ENCODE results near the gene GLA. TPM values are rescaled to one million over a fixed set of nuclear protein-coding genes. Genes with fewer than 3 reads are reported as not detected.

The GLA gene
- total and polyA plus RNA-seq, 9 of the 15 experiments (the other 6 are each of a cell fraction or from before 2014, with no cell fraction given), result 41.7 to 146 (median 73.8) TPM

DNA sequence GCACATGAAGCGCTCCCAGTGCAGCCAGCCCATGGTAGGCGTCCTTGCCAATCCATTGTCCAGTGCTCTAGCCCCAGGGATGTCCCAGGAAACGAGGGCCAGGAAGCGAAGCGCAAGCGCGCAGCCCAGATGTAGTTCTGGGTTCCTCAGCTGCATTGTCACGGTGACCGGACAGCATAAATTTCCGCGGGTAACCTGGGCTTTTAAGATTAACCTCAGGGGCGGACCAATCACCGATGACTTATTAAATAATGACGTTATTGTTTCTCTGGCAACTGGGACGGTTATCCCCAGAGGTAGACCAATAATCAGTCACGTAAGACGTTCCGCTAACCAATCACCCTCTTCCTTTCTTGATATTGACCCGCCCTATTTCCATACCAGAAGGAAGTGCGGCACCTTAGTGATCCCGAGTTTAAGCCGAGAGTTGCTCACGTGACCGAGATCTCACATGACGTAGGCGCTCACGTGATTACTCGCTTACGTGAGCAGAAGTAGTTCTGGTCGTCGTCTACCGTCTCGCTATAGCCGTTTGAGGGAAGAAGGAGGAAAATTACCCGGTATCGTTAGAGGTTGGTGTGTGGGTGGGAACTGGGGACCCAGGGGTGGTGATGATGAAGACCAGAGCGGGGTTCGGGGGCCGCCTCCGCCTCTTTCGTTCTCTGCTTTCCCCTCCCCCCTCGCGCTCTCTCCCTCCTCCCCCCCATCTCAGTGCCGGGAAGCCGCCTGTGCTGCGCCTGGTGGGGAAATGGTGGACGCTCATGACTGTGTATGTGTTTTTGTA, at the start of gene GLA, which contains the start of gene HNRNPH2 (continued):
- TF ChIP-seq, protein P1, sequence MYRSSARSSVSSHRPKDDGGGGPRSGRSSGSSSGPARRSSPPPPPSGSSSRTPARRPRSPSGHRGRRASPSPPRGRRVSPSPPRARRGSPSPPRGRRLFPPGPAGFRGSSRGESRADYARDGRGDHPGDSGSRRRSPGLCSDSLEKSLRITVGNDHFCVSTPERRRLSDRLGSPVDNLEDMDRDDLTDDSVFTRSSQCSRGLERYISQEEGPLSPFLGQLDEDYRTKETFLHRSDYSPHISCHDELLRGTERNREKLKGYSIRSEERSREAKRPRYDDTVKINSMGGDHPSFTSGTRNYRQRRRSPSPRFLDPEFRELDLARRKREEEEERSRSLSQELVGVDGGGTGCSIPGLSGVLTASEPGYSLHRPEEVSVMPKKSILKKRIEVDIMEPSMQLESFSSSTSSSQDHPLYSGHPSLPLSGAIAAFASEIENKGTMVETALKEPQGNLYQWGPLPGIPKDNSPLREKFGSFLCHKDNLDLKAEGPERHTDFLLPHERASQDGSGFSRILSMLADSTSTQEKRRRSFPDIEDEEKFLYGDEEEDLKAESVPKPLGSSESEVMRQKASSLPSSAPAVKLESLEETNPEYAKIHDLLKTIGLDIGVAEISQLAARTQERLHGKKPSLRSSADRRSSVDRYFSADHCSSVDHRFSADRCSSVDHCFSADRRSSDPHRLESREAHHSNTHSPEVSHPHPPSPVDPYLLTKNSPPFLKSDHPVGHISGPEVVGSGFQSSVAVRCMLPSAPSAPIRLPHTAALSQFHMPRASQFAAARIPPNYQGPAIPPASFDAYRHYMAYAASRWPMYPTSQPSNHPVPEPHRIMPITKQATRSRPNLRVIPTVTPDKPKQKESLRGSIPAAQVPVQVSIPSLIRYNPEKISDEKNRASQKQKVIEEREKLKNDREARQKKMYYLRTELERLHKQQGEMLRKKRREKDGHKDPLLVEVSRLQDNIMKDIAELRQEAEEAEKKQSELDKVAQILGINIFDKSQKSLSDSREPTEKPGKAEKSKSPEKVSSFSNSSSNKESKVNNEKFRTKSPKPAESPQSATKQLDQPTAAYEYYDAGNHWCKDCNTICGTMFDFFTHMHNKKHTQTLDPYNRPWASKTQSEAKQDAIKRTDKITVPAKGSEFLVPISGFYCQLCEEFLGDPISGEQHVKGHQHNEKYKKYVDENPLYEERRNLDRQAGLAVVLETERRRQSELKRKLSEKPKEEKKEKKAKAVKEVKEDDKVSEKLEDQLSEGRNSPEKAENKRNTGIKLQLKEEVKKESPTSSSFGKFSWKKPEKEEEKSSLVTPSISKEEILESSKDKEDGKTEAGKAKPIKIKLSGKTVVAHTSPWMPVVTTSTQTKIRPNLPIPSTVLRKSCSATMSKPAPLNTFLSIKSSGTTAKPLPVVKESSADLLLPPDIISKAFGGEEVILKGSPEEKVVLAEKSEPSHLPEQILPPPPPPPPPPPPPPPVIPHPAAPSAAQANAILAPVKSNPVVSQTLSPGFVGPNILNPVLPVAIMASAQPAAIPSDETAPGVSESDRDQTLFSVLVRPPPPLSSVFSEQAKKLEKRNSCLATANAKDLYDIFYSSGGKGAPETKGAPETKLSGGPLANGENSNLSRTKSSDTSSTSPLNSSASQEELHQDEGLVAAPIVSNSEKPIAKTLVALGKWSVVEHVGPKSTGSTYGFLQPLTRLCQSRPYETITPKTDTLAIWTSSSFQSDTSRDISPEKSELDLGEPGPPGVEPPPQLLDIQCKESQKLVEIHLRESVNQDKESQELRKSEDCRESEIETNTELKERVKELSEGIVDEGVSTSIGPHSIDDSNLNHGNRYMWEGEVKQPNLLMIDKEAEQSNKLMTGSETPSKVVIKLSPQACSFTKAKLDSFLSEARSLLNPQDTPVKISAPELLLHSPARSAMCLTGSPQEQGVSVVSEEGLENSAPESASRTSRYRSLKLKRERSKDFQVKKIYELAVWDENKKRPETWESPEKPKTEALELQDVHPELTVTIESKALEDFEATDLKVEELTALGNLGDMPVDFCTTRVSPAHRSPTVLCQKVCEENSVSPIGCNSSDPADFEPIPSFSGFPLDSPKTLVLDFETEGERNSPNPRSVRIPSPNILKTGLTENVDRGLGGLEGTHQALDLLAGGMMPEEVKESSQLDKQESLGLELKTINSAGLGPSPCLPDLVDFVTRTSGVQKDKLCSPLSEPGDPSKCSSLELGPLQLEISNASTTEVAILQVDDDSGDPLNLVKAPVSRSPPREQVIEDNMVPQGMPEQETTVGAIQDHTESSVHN (IDR thresholded peaks at IDR 0.05; ENCODE audit: borderline replicate concordance in 1 of 2, low read depth in 1 of 2), result peak in 1 of 2 experiments; percentile 87; a peak in 2 of 4 replicates
- peak; percentile 25; the same call in 1 of the 2 replicates for TF ChIP-seq HIVEP1 (CRISPR knock-in tag; IDR thresholded peaks at IDR 0.05)
- peak in 1 of 2 experiments; percentile 15; a peak in 2 of 4 replicates for TF ChIP-seq SIN3A (IDR thresholded peaks at IDR 0.05; ENCODE audit: borderline replicate concordance in 2 of 2, control insufficient read depth in 1 of 2, low read depth in 2 of 2, low read length in 2 of 2)
- TF ChIP-seq GABPB1 (CRISPR knock-in tag; IDR thresholded peaks at IDR 0.05), result peak; percentile 66; the same call in 1 of the 2 replicates
- TF ChIP-seq, protein P2, sequence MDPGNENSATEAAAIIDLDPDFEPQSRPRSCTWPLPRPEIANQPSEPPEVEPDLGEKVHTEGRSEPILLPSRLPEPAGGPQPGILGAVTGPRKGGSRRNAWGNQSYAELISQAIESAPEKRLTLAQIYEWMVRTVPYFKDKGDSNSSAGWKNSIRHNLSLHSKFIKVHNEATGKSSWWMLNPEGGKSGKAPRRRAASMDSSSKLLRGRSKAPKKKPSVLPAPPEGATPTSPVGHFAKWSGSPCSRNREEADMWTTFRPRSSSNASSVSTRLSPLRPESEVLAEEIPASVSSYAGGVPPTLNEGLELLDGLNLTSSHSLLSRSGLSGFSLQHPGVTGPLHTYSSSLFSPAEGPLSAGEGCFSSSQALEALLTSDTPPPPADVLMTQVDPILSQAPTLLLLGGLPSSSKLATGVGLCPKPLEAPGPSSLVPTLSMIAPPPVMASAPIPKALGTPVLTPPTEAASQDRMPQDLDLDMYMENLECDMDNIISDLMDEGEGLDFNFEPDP (CRISPR knock-in tag; IDR thresholded peaks at IDR 0.05), result no peak
- TF ChIP-seq, protein P3, sequence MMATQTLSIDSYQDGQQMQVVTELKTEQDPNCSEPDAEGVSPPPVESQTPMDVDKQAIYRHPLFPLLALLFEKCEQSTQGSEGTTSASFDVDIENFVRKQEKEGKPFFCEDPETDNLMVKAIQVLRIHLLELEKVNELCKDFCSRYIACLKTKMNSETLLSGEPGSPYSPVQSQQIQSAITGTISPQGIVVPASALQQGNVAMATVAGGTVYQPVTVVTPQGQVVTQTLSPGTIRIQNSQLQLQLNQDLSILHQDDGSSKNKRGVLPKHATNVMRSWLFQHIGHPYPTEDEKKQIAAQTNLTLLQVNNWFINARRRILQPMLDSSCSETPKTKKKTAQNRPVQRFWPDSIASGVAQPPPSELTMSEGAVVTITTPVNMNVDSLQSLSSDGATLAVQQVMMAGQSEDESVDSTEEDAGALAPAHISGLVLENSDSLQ (IDR thresholded peaks at IDR 0.05), result peak; percentile 92
- TF ChIP-seq NCOA6 (IDR thresholded peaks at IDR 0.05), result no peak
- TF ChIP-seq ZNF717 (CRISPR knock-in tag; IDR thresholded peaks at IDR 0.05), result no peak
- 0 out of 2 replicates have a peak, but pooled peaks have one; percentile 62 for TF ChIP-seq ELF4 (CRISPR knock-in tag; IDR thresholded peaks at IDR 0.05)
- 0 out of 2 replicates have a peak, but pooled peaks have one; percentile 42 for TF ChIP-seq PML (IDR thresholded peaks at IDR 0.05; ENCODE audit: low read length)
- peak; percentile 99 for TF ChIP-seq RAD51 (IDR thresholded peaks at IDR 0.05; ENCODE audit: borderline replicate concordance, low read depth)
- TF ChIP-seq CBX1 (IDR thresholded peaks at IDR 0.05; ENCODE audit: low read depth), result 0 out of 2 replicates have a peak, but pooled peaks have one; percentile 9

Data from K562 (cell line).